ENCODE measurements around the gene C11orf58. TPM values are rescaled to one million over a fixed set of nuclear protein-coding genes. Genes with fewer than 3 reads are reported as not detected.

C11orf58 gene
- polyA plus RNA-seq, 3 donors, result 44.8 to 102 (median 94.5) TPM

DNA sequence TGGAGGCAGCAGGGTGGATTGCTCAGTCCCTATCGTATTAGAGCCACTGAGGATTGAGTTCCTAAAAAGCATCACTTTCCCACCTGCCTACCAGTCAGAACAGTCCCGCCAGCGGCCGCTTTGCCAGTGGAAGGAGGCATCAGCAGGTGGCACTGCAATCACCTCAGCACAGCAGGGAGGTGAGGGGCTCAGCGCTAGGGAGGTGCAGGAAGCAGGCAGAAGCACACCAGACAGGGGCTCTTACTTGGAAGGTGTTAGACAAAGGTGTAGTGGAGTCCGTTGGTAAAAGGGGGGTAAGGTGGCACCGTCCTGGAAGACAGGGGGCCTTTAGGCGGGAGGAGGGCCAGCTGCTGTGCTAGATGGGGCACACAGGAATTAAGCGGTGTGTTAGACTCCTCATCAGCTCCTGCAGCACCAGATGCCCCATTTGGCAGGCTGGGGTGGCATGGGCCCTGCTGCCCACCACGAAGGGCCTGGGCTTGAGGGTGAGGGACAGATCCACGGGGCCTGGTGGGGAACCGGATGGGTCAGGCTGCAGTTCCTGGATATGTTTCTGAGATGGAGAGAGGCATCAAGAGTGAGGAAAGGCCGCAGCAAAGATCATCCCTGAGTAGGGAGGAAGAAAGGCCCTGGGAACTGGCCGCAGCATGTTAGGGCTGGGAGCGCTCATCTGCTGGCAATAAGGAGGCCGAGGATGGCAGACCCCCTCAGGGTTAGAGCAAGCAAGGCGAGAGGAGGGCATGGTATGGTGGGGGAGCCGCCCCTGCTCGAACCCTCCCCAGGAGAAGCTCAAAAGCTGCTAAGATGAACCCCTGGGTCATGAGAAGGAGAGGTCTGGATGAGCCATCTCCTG lies 42.5 kb downstream of the C11orf58 start:
- DNase-seq, result no peak
- 92% methylated on average over 14 of the region's 19 CpGs for WGBS (ENCODE audit: insufficient coverage)
- Mint-ChIP-seq H3K27ac (peak overlapping the region in 2 of 7 donors; percentile 30 to 46), H3K4me3 (no peak overlapping the region), H3K36me3 (no peaks in the 10 kb centered on the region), H3K9me3 (peaks cover 0 to 2% (median 0%) of the 10 kb centered on the region in 7 donors), H3K4me1 (peaks cover 27% of the 10 kb centered on the region), H3K27me3 (ENCODE audit: low read depth in 3 of 3) (peaks cover 0 to 6% (median 1%) of the 10 kb centered on the region in 3 donors)
- Histone ChIP-seq H2AFZ (ENCODE audit: insufficient read depth, low read depth, low read length, poor library complexity, severe bottlenecking) (no peak overlapping the region), H3K4me2 (replicated peaks; ENCODE audit: extremely low read depth, low read length, poor library complexity, severe bottlenecking) (no peak overlapping the region), H3K27me3 (ENCODE audit: control insufficient read depth in 2 of 2, insufficient read depth in 2 of 2, low read length in 2 of 2) (no peaks in the 10 kb centered on the region), H3K4me1 (ENCODE audit: control insufficient read depth in 1 of 2, insufficient read depth in 2 of 2, low read length in 2 of 2) (peaks cover 17 to 21% of the 10 kb centered on the region in 2 donors), H3K27ac (ENCODE audit: low read depth in 1 of 2, low read length in 2 of 2) (no peak overlapping the region), H3K36me3 (replicated peaks in 1 of 2; ENCODE audit: control insufficient read depth in 1 of 2, insufficient read depth in 2 of 2, low read length in 2 of 2) (no peaks in the 10 kb centered on the region), H3K9me3 (replicated peaks in 1 of 2; ENCODE audit: control insufficient read depth in 1 of 2, insufficient read depth in 1 of 2, low read length in 2 of 2) (no peaks in the 10 kb centered on the region), H3K79me2 (ENCODE audit: insufficient read depth, low read length) (no peaks in the 10 kb centered on the region), H4K20me1 (ENCODE audit: insufficient read depth, low read length) (no peaks in the 10 kb centered on the region), H3K9ac (ENCODE audit: insufficient read depth, low read length, poor library complexity, severe bottlenecking) (no peak overlapping the region), H3K4me3 (replicated peaks in 1 of 3; ENCODE audit: low read depth in 2 of 3, low read length in 3 of 3) (no peak overlapping the region)
- TF ChIP-seq, protein P1, sequence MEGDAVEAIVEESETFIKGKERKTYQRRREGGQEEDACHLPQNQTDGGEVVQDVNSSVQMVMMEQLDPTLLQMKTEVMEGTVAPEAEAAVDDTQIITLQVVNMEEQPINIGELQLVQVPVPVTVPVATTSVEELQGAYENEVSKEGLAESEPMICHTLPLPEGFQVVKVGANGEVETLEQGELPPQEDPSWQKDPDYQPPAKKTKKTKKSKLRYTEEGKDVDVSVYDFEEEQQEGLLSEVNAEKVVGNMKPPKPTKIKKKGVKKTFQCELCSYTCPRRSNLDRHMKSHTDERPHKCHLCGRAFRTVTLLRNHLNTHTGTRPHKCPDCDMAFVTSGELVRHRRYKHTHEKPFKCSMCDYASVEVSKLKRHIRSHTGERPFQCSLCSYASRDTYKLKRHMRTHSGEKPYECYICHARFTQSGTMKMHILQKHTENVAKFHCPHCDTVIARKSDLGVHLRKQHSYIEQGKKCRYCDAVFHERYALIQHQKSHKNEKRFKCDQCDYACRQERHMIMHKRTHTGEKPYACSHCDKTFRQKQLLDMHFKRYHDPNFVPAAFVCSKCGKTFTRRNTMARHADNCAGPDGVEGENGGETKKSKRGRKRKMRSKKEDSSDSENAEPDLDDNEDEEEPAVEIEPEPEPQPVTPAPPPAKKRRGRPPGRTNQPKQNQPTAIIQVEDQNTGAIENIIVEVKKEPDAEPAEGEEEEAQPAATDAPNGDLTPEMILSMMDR (IDR thresholded peaks at IDR 0.05), result no peak
- intact Hi-C loops (cut with micrococcal nuclease), result loop anchor here (5.0 to 10.0 kb wide), 2 partner anchors 94 to 281 kb away; no protein-coding TSS in a partner anchor

DNA sequence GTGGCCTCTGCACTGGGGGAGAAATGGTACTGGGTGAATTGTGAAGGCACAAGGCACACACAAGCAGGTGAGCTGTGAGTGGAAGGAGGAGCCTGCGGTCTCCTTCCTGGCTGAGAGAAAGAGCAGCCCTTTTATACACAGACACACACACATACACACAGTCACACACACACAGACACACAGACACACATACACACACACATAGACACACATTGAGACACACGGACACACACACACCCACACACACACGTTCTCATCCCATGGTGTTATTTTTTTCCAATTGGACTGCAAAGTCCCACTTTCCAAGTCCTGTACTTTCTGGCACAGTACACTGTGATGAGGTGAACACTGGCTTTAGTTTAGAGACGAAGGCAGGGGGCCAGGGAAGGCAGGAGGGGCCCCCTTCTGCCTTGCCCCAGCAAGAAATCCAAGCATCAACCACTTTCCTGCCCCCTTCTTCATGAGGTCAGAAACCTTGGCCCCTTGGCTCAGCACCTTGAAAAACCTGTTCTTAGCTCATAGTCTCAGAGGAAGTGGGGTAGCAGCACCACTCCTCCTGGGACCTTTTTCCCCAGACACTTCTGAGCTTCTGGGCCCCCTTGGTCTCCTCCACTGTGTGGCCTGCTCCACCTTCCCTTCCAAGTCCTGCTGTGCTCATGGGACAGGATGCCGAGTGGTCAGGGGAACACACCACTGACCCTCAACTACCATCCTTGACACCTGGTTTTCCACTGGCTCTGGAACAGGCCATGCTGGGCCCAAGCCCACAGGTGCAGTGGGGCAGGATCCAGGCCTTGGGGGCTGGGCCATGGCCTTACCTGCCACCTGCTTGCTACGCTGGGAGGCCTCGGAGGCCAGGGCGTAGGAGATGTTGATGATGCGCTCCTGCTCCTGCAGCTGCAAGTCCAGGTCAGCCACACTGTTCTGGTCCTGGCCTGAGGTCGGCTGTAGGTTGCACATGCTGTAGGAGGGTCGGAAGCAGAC lies 43.8 kb downstream of the C11orf58 start:
- Histone ChIP-seq H3K4me1 (ENCODE audit: control insufficient read depth in 1 of 2, insufficient read depth in 2 of 2, low read length in 2 of 2) (peaks cover 17 to 21% of the 10 kb centered on the region in 2 donors), H3K27me3 (ENCODE audit: control insufficient read depth in 2 of 2, insufficient read depth in 2 of 2, low read length in 2 of 2) (no peaks in the 10 kb centered on the region), H3K36me3 (replicated peaks in 1 of 2; ENCODE audit: control insufficient read depth in 1 of 2, insufficient read depth in 2 of 2, low read length in 2 of 2) (no peaks in the 10 kb centered on the region), H3K9ac (ENCODE audit: insufficient read depth, low read length, poor library complexity, severe bottlenecking) (no peak overlapping the region), H3K4me3 (replicated peaks in 1 of 3; ENCODE audit: low read depth in 2 of 3, low read length in 3 of 3) (no peak overlapping the region), H3K4me2 (replicated peaks; ENCODE audit: extremely low read depth, low read length, poor library complexity, severe bottlenecking) (no peak overlapping the region), H3K79me2 (ENCODE audit: insufficient read depth, low read length) (no peaks in the 10 kb centered on the region), H2AFZ (ENCODE audit: insufficient read depth, low read depth, low read length, poor library complexity, severe bottlenecking) (no peak overlapping the region), H4K20me1 (ENCODE audit: insufficient read depth, low read length) (no peaks in the 10 kb centered on the region), H3K27ac (ENCODE audit: low read depth in 1 of 2, low read length in 2 of 2) (no peak overlapping the region), H3K9me3 (replicated peaks in 1 of 2; ENCODE audit: control insufficient read depth in 1 of 2, insufficient read depth in 1 of 2, low read length in 2 of 2) (no peaks in the 10 kb centered on the region)
- TF ChIP-seq, protein P1 (IDR thresholded peaks at IDR 0.05), result no peak
- H3K36me3 Mint-ChIP-seq, result no peaks in the 10 kb centered on the region
- peaks cover 28% of the 10 kb centered on the region for H3K4me1 Mint-ChIP-seq
- H3K4me3 Mint-ChIP-seq, result no peak overlapping the region
- peak overlapping the region in 2 of 7 donors; percentile 5 to 54 for H3K27ac Mint-ChIP-seq
- peaks cover 0 to 2% (median 0%) of the 10 kb centered on the region in 7 donors for H3K9me3 Mint-ChIP-seq
- 92% methylated on average over 8 of the region's 11 CpGs for WGBS (ENCODE audit: insufficient coverage)
- intact Hi-C loops (cut with micrococcal nuclease), result loop anchor here (5.0 to 10.0 kb wide), 2 partner anchors 93 to 280 kb away; no protein-coding TSS in a partner anchor
- no peak for DNase-seq
- peaks cover 0 to 5% (median 0%) of the 10 kb centered on the region in 3 donors for H3K27me3 Mint-ChIP-seq (ENCODE audit: low read depth in 3 of 3)

Measured in CD14-positive monocyte (primary cell).